ENCODE data around the gene FGD4.
A peak's percentile ranks its signal among the peaks of the same experiment; 100 is the strongest.

The FGD4 gene

DNA sequence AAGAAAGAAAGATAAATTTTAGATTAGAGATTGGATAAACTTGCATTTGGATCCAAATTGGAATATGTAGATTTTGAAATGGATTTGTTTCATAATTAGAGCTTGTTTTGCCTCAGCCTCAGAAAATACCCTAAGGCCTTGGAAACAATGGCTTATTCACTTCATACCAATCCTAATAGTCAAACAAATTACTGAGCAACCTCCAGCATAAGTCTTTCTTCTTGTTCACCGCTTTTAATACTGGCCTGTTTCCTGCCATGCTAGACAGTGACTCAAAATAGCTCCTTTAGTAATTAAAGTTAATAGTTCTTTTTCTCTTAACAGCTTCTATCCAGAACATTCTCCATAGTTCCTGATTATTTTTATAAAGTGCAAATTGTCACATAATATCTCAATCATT lies 168.9 kb downstream of the FGD4 start:
- peak in 1 of 2 experiments; percentile 47 for DNase-seq

DNA sequence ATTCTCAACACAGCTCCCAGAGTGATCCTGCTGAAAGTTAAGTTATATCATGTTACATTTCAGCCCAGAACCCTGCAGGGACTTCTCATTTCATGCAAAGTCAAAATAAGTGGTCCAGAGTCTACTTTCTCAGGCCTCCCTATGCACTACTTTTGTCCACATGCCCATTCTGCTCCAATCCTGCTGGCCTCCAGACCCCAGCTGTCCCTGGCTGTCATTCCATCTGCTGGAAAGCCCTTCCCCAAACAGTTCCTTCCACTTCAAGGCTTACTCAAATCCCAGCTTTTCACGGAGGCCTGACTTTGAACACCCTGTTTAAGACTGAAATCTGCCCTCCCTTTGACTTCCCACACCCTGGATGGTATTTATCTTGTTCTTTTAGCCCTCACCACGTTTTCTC lies 169.9 kb downstream of the FGD4 start:
- DNase-seq: no peak

DNA sequence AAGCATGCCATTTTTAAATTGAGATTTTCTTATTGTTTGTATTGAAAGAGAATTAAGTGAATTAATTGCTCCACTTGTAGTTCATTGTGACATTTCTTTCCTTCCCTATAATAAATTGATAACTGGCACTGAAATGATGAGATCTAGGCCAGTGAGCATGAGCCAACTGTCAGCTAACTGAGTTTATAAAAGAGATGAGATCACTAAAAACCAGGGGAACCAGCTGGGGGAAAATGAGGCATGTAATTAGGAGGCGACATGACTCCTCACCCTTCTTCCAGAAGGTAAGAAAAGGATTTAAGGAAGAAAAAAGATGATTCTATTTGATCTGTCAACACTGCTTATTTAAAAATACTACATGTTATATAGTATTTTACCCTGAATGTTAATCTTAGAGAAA lies 175.2 kb downstream of the FGD4 start:
- DNase-seq: no peak

DNA sequence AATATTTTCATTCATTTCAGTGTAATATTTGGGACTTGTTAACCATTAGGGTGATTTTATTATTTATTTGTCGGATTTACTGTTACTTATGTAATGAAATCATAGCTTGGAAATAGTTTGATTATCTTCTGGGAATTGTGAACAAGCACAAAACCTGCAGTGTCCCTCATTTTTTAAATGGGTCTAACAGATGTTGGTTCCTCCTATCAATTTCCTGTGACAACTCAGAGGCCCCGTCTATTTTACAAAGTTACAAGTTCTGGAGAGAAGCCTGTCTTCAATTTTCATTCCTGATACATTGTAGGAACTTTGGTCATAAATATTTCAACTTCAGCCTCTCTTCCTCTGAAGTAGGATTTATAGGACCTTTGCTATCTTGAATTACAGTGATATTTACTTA lies 178.0 kb downstream of the FGD4 start:
- DNase-seq: no peak

DNA sequence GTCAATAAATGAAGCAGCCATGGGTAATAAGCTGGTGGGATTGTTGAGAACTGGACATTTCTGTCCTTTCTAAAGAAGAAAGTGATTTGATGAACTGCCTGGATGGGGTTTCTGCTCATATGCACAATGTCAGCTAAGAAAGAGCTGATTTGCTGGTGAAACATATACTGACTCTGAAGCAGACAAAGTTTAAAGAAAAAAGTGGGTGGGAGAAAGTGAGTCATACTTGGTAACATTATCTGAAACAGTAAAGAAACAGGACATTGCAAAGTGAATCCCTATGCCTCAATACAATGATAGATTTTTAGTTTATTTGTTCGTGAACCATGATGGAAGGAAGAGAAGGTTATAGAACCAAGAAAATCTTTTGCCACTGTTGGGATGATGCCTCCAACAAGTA lies 184.2 kb downstream of the FGD4 start:
- no peak for DNase-seq

DNA sequence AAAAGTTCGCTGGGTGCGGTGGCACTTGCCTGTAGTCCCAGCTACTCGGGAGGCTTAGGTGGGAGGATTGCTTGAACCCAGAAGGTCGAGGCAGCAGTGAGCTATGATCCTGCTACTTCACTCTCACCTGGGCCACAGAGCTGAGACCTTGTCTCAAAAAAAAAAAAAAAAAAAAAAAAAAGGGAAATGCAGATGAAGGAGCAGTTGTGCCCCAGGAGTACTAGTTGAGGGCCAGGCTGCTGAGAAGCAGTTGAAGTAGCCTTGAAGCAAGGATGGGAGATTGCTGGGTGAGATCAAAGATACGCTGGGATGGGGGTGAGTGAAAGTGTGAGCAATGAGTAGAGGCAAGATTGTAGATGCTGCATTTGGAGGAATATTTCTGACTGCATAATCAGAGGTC lies 186.3 kb downstream of the FGD4 start:
- no peak for DNase-seq

DNA sequence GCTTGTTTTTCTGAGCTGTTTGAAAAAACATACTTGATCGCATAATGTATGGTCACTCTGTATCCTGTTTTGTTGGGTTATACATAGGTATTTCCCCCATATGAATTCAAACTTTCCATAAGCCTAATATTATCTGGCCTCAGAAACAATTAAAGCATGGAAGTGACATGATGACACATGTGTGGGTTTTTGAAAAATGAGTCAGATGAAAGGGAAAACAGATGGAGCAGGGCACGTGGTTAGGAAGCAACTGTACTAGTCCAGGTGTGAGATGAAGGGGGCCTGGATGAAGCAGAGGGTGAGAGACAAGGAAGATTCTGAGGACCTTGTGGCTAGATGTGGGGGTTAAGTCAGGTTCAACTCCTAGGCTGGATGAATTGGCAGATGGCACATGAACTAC lies 187.0 kb downstream of the FGD4 start:
- DNase-seq: no peak

DNA sequence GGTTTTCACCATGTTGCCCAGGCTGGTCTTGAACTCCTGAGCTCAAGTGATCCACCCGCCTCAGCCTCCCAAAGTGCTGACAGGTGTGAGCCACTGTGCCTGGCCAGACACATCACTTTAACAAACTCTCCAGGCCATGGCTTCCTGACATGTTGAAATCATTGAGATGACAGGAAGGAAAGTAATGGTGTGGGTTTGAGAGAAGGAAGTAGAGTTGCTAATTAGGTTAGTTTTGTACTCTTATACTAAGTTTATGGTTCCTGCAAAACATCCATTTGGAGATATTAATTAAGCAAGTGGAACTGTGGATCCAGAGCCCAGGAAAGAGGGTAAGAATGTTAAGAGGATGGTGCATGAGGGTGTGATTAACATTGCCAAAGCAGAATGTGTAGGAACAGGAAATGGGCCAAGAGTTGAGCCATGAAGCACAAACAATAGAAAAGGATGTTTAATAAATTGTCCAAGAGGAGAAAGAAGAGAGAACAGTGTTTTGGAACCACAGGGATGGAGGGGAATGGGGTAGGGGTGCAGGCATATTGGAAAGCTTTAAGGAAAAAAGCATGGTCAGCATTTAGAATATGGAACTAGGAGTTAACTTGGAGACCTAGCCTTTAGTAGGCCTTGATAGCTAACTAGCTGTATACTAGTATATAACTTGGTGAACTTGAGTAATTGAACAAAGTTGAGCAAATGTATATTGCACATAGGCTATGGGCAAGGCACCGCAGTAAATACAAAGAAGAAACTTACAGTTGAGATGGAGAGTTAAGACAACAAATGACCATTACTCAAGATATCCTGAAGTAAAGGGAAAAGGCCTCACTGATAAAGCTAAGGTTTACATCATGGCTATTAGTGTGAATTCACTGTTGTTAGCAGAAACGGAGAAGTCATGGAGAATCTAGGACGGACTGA lies 188.5 kb downstream of the FGD4 start:
- no peak for DNase-seq

DNA sequence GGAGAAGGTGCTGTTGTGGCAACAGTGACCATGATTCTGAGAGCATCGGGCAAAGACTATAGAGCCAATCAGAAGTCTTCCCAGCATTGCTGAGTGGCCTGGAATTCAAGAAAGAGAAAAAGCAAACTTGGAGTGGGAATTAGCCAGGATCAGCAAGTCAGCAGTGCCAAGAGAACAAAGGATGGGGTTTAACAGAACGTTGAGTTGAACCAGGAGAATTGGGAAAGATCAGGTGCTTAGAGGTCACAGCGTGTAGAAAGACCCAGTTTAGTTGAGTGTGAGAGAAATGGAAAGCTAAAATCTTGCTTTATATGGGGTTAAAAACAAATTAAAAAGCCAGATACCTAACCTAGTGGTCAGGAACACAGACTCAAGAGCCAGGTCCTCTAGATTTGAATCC lies 189.2 kb downstream of the FGD4 start:
- no peak for DNase-seq

DNA sequence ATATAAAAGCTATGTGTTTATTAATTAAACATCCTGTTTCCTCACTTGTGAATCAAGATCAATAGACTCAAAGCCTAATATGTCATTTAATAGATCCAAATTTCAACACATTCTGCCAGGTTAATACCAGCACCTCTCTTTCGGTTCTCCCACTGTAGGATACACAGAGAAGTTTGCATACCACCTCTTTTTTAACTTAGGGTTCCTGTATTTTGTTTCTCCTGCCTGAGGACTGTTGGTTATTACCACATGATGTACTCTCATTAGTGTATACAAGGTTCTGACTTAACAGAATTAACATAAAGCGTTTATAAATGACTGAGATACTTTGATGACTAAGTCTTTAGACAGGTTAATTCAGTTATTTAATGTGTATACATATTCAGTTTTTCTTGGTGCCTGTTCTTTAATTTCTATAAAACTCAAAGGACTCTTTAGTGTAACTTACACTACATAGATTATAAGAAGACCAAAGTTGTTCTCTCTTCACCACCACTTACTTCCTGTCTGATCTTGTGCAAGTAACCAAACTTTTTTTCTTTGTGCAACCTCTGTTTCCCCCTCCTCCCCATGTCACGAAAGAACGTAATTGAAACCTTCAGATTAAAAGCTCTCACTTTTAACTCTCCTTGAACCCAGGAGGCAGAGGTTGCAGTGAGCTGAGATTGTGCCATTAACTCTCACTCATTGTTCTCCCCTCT lies 190.0 kb downstream of the FGD4 start:
- no peak for DNase-seq

DNA sequence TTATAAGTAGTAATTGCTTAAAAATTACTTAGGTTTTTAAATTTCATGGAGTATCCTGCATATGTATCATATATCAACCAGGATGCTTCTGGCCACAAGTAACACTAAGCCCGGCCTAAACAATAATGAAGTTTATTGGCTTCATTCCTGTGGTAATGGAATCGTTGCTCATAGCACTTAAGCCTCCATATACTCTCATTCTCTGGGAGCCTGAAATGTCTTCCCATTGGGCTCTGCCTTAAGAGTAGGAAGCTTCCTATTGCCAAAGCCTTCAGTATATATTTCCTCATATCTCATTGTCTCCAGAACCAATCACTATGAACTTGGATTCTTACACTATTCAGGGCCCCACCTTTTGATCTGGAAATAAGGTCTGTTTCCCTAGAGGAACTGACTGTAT lies 195.9 kb downstream of the FGD4 start:
- DNase-seq: no peak

DNA sequence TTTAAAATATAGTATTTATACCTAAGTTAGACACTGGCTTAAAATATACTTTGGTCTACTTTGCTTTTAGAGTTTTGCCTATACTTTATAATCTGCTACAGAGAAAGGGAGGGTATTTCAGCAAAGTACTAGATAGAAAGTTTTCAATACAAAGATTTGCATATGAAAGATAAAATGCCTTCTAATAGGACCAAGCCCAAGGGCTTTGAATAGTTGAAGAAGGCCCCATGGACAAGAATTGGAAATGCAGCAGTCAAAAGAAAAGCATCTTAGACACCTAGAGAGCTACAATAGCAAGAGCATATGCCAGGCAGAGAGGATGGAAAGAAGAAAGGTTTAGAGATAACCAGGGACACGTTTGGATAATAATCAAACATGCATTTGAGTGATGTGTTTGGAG lies 196.7 kb downstream of the FGD4 start:
- no peak for DNase-seq

DNA sequence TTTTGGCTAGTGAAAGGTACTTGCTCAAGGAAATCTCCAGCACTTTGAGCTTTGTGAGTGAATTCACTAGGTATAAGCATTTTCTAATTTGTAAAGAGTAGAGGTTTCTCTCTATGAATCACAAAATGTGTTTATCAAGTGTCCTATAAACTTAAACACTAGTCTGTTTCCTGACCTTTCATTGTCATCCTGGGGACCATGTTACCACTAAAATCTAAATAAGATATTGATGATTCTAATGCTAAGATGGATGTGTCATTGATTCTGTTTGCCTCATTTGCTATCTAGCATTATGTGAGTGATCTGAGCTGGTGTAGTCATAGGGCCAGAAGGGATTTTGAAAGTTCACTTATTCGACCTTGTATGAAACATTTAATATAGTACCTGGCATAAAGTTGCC lies 199.3 kb downstream of the FGD4 start:
- no peak for DNase-seq

DNA sequence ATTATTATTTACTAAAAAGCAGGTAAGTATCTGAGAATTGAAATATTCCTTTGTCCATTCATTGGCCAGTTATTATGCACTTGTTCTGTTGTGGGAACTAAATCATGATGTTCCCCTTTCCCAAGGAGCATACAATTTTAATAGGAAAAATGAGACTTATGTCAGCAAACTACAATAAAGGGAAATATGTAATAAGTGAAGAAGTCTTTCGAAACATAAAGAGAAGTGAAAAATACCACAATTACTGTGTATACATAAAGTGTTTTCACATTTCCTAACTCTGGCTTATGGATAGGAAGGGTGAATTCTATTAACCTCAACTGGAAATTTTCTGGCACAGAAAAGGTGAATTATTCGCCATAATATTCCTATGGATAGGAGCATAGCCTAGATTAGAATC lies 201.3 kb downstream of the FGD4 start:
- no peak for DNase-seq

DNA sequence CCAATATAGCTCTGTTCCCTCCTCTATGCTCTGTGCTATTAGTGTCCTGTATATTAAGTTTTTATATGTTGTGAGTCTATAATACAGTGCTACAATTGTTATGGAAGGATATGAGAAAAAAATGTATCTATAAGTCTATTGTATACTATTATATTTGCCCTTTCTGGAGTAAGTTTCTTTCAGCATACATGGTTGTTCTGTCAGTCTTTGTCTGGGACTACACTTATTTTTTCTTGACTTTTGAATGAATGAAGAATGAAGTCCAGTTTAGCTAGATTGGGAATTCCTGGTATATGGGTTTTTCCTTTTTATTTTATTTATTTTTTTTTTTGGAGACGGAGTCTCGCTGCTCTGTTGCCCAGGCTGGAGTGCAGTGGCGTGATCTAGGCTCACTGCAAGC lies 203.7 kb downstream of the FGD4 start:
- DNase-seq: no peak

DNA sequence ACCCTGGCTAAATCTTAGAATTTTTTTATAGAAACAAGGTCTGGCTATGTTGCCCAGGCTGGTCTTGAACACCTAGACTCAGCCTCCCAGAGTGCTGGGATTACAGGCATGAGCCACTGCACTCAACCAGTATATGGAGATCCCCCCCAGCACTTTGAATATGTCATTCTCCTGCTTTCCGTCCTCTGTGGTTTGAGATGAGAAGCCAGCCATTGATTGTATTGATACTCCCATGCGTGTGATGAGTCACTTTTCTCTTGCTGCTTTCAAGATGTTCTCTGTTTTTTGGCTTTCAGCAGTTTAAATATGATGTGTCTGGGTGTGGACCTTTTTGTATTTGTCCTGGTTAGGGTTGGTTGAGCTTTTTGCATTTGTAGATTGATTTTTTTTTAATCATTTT lies 204.5 kb downstream of the FGD4 start:
- DNase-seq: no peak

DNA sequence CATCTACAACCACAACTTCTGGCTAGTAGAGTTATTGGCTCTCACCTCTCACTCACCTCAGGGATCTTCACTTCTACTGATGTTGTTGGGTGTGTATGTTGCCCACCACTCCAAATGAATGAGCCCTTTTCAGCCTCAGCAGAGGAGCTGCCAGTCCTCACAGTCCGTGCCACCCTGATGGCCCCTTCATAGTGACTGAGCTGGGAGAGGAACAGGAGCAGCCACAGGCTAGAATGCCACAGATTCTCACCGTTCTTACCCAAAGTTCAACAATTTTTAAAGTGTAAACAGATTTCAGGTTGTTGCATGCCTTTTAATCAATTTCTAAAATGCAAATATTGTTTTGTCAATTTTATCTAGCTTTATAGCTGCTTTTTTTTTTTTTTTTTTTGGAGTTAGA lies 205.2 kb downstream of the FGD4 start:
- DNase-seq: no peak

DNA sequence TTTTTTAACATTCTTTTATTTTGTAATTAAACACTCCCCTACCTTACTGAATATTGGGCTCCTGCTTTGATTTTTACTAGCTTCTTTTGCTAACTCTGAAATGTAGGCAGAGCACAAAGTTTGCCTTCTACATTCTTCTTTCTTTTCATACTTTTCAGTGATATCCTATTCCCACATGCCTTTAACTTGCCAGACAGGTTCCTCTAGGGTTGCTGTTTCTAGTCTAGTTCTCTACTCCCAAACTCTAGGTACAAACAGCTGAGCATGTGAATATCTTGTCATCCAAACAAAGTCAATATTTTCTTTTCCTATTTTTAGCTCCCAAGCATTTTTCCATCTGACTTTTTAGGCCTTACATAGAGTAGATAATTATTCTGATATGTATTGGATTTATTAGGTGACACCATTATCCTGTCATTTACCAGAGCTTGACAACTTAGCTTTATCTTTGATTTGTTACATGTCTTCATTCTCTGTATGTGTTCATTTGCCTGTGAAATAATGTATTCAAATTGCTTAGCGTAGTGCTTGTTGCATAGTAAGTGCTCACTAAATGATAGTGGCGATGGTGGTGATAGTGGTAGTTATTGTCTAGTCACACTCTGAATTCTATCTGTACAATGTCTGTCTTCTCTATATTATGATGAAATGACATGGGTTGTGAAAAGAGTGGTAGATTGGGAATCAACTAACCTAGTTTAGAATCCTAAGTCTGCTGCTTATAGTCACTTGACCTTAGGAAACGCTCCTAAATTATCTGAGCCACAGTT lies 206.2 kb downstream of the FGD4 start:
- DNase-seq: no peak

DNA sequence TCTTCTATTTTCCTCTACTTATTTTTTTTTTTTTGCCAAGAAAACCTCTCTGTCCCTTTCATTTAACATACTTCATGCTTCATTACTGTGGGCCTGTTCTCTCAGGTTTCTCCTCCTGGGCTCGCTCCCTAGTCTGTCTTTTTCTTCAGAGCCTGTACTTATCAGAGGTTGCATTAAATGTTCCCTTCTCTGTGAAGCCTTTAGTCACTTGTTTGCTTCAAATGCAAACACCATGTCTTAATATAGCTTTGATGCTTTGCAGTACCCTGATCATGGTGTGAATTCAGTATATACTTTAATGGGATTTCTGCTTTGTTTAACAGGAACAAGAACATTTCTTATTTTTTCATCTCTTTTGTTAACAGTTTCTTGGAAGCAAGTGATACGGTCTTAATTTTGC lies 207.1 kb downstream of the FGD4 start:
- no peak for DNase-seq

DNA sequence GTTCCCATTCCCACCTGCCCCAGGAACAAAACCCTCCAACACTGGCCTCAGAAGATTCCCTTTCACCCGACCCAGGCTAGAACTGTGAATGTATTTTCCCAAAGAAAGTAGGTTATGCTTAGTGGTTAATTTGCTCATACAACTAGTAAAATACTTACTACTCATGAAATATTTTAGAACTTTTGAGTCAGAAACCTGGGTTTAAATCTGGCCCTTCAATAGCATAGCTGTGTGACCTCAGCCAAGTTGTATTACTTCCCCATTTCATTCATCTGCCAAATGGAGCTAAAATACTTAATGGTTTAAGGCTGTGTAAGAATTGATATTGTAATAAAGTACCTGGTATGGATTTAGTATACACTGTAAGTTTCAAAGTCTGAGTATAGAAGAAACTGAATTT lies 210.6 kb downstream of the FGD4 start:
- no peak for DNase-seq

DNA sequence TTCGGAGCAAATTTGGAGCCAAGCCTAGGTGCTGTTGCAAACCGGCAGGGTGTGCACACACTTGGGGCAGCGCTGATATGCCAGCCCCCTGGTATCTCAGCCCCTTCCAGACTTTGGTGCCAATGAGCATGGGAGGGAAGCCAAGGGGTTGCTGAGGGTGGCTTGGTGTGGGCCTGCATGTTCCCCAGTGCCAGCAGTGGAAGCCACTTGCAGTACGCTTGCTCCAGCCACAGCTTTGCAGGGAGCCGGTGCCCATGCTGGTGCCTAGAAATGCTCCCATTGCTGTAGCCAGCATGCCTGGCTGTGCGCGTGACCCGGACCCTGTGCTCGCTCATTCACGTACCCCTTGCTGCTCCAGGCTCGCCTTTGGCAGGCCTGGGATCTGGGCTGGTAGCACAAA lies 212.6 kb downstream of the FGD4 start:
- no peak for DNase-seq

DNA sequence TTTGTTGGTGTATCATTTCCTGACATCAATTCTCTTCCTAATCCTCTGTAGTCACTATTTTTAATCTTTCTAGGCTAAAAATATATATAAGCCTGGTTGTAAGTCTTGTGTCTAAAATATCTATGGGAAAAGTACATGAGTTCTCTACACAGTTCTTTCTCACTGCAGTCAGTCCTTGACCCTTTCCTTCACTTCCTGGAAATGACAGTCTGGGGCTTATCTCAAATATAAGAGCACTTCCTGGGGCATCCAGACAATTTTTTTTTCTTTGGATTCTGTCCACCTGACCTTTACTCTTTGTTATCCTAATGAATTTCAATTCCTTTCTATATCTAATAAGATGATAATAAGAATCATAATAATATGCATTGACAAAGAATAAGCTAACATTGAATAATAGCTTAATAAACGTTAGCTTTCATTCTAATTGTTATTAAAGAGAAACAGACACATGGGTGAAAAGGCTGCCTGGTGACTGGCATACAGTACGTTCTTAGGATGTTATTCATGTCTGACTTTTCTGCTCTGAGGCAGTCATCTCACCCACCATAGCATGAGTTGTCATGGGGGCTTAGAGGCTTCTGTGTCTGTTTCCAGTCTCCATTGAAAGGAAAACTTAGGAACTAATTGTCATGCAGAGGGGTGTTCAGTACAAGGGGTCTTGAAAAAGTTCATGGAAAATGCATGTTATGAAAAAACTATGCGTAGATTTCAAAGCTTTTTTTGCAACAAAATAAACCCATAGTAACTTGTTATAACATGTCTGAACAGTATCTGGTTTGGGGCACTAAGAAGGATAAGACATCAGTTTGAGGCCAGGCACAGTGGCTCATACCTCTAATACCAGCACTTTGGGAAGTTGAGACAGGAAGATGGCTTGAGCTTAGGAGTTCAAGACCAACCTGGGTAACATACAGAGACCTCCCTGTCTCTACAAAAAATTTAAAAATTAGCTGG lies 213.6 kb downstream of the FGD4 start:
- DNase-seq: no peak

DNA sequence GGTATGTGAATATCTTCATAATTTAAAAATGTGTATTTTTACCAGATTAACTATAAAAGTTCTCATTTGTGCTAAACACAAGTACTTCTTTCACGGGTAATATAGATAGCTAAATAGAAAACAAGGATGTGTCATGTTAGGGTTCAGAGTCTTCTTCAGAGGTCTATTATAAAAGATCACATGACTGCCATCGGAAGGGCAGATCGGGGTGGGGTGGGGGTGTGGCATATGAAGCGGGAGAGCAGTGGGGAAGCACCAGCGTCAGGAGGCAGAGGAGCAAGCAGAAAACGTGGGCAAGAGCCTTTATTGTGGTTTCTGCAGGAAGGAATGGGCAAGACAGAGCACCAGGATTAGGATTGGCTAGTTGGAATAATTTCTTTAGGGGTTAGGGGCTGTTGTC lies 216.1 kb downstream of the FGD4 start:
- no peak for DNase-seq

All from NCI-H2081 (cell line).